H1 (cell line): ENCODE measurements around the gene FANCD2OS. TPM values are rescaled to one million over a fixed set of nuclear protein-coding genes. Genes with fewer than 3 reads are reported as not detected.
"Not testable (repeated sequence)": the region's sequence is repeated elsewhere in the genome, so short reads cannot be mapped to it uniquely, and the experiment has no call there.

Source experiments
- CTCF ChIA-PET: fragments of 300-600 bp; sonication (Branson Sonifier 250); formaldehyde crosslinking; loops from one replicate; lab custom pipeline; 2021; ENCODE audit not compliant: partially characterized antibody; lab: Charles Lee
- POLR2A ChIA-PET: fragments of 300-600 bp; sonication (Branson Sonifier 250); formaldehyde crosslinking; loops from one replicate; lab custom pipeline; 2021; ENCODE audit warnings: inconsistent platforms; ENCODE audit not compliant: partially characterized antibody; lab: Charles Lee
- DNase-seq, 2 experiments: peaks; one replicate each; pipeline versions ENCODE4 v3.0.0 to v3.0.0-alpha.2; 2010 to 2022; ENCODE audit warnings: low spot score in 2 of 2, low read depth in 1 of 2, mixed read lengths in 1 of 2
- FAIRE-seq: peaks from 2 replicates; lab custom pipeline; 2011; peaks lifted over from hg19 to GRCh38; lab: Jason Lieb, UNC
- H2AFZ ChIP-seq: 2 replicates; pipeline ENCODE4 v1.8.1; 2012; ENCODE audit warnings: low read length, inconsistent platforms
- H2AK5ac ChIP-seq: 2 replicates; pipeline ENCODE4 v1.6.1; 2013; ENCODE audit warnings: low read depth, low read length
- H2BK120ac ChIP-seq: replicated peaks from 2 replicates; pipeline ENCODE3; 2013; ENCODE audit warnings: low read depth, low read length, inconsistent platforms
- H2BK12ac ChIP-seq: 2 replicates; pipeline ENCODE4 v1.6.1; 2013; ENCODE audit warnings: low read depth, low read length
- H2BK15ac ChIP-seq: 2 replicates; pipeline ENCODE4 v1.6.1; 2013; ENCODE audit warnings: low read length
- H2BK20ac ChIP-seq: 2 replicates; pipeline ENCODE4 v1.6.1; 2013; ENCODE audit warnings: low read length
- H2BK5ac ChIP-seq: 2 replicates; pipeline ENCODE4 v1.6.1; 2013; ENCODE audit warnings: low read depth, low read length
- H3K14ac ChIP-seq: 2 replicates; pipeline ENCODE4 v1.6.1; 2013; ENCODE audit warnings: inconsistent platforms; ENCODE audit not compliant: insufficient read length
- H3K18ac ChIP-seq: 2 replicates; pipeline ENCODE4 v1.6.1; 2013; ENCODE audit warnings: low read length; ENCODE audit errors: extremely low read depth
- H3K23ac ChIP-seq: 2 replicates; pipeline ENCODE4 v1.6.1; 2013; ENCODE audit warnings: inconsistent platforms; ENCODE audit not compliant: insufficient read length
- H3K23me2 ChIP-seq: 2 replicates; pipeline ENCODE4 v1.6.1; 2013; ENCODE audit warnings: low read depth, low read length
- H3K27ac ChIP-seq: 2 replicates; pipeline ENCODE4 v1.6.1; 2011; ENCODE audit warnings: low read depth, low read length, inconsistent platforms
- H3K27me3 ChIP-seq, 4 experiments: replicated peaks in 1 of 4; 1 replicate in 1 of 4; 2 replicates in 3 of 4; pipeline versions ENCODE4 v1.6.1 to v1.8.1; 2011 to 2013; ENCODE audit warnings: low read length in 3 of 4, mild to moderate bottlenecking in 3 of 4, inconsistent platforms in 2 of 4, mixed read lengths in 2 of 4, moderate library complexity in 1 of 4; ENCODE audit not compliant: control insufficient read depth in 3 of 4, insufficient read depth in 3 of 4; ENCODE audit errors: extremely low read depth in 1 of 4
- H3K36me3 ChIP-seq, 4 experiments: 2 replicates each; pipeline versions ENCODE4 v1.6.1 to v1.8.1; 2011 to 2013; ENCODE audit warnings: mild to moderate bottlenecking in 4 of 4, low read length in 3 of 4, moderate library complexity in 2 of 4, control low read depth in 1 of 4, inconsistent platforms in 1 of 4; ENCODE audit not compliant: insufficient read depth in 4 of 4, control insufficient read depth in 2 of 4
- H3K4ac ChIP-seq: replicated peaks from 2 replicates; pipeline ENCODE3; 2013; ENCODE audit warnings: low read length, low read depth, mixed read lengths, inconsistent platforms; ENCODE audit not compliant: insufficient read length
- H3K4me1 ChIP-seq, 4 experiments: replicated peaks in 1 of 4; 1 replicate in 1 of 4; 2 replicates in 3 of 4; pipeline versions ENCODE4 v1.6.1 to v1.8.1; 2011 to 2013; ENCODE audit warnings: low read length in 3 of 4, inconsistent platforms in 2 of 4, mixed read lengths in 1 of 4; ENCODE audit not compliant: insufficient read depth in 4 of 4, control insufficient read depth in 3 of 4
- H3K4me2 ChIP-seq, 2 experiments: 2 replicates each; pipeline versions ENCODE4 v1.6.1 to v1.8.1; 2011 to 2013; ENCODE audit warnings: low read depth in 2 of 2, low read length in 2 of 2, control low read depth in 1 of 2, inconsistent platforms in 1 of 2, mild to moderate bottlenecking in 1 of 2; ENCODE audit not compliant: insufficient read depth in 1 of 2
- H3K4me3 ChIP-seq, 4 experiments: fragments of 200-600, 300-600 bp in 1 of 4; sonication (generic), shearing (Covaris generic), sonication (Bioruptor Twin) in 1 of 4; 2 replicates each; pipeline versions ENCODE4 v1.5.1 to v1.8.1; 2011 to 2016; ENCODE audit warnings: low read length in 4 of 4, low read depth in 3 of 4, control low read depth in 2 of 4, inconsistent platforms in 2 of 4, mild to moderate bottlenecking in 2 of 4, mixed read lengths in 1 of 4, moderate library complexity in 1 of 4; ENCODE audit not compliant: insufficient read depth in 2 of 4; ENCODE audit errors: extremely low read depth in 1 of 4
- H3K56ac ChIP-seq: replicated peaks from 2 replicates; pipeline ENCODE3; 2013; ENCODE audit warnings: low read depth, mild to moderate bottlenecking, mixed read lengths, low read length, inconsistent platforms; ENCODE audit not compliant: insufficient read length
- H3K79me1 ChIP-seq: 2 replicates; pipeline ENCODE4 v1.6.1; 2013; ENCODE audit warnings: low read depth, low read length, control low read depth
- H3K79me2 ChIP-seq, 2 experiments: 2 replicates each; pipeline versions ENCODE4 v1.6.1 to v1.8.1; 2012 to 2013; ENCODE audit warnings: low read length in 2 of 2, mild to moderate bottlenecking in 2 of 2, inconsistent platforms in 1 of 2; ENCODE audit not compliant: insufficient read depth in 2 of 2, control insufficient read depth in 1 of 2
- H3K9ac ChIP-seq, 4 experiments: replicated peaks in 1 of 4; 1 replicate in 1 of 4; 2 replicates in 3 of 4; pipeline versions ENCODE4 v1.6.1 to v1.8.1; 2011 to 2013; ENCODE audit warnings: low read depth in 3 of 4, low read length in 3 of 4, control low read depth in 2 of 4, mild to moderate bottlenecking in 2 of 4, moderate library complexity in 2 of 4, inconsistent platforms in 1 of 4; ENCODE audit errors: extremely low read depth in 1 of 4
- H3K9me3 ChIP-seq, 2 experiments: 2 replicates each; pipeline versions ENCODE4 v1.6.1 to v1.8.1; 2012 to 2013; ENCODE audit warnings: mild to moderate bottlenecking in 2 of 2, moderate library complexity in 2 of 2, control low read depth in 1 of 2, inconsistent platforms in 1 of 2, low read depth in 1 of 2, low read length in 1 of 2, mixed read lengths in 1 of 2; ENCODE audit not compliant: insufficient read depth in 2 of 2
- H4K20me1 ChIP-seq, 2 experiments: replicated peaks in 1 of 2; 2 replicates each; pipeline versions ENCODE3 to v1.8.1; 2011 to 2013; ENCODE audit warnings: inconsistent platforms in 2 of 2, low read length in 2 of 2, mild to moderate bottlenecking in 1 of 2; ENCODE audit not compliant: insufficient read depth in 2 of 2, control insufficient read depth in 1 of 2
- H4K5ac ChIP-seq: 2 replicates; pipeline ENCODE4 v1.6.1; 2013; ENCODE audit warnings: low read length, low read depth, mixed read lengths, inconsistent platforms; ENCODE audit not compliant: insufficient read length
- H4K8ac ChIP-seq: 2 replicates; pipeline ENCODE4 v1.8.0; 2013; ENCODE audit warnings: mild to moderate bottlenecking, moderate library complexity, low read length, inconsistent platforms; ENCODE audit not compliant: insufficient read depth; ENCODE audit errors: extremely low read depth
- H4K91ac ChIP-seq: replicated peaks from 2 replicates; pipeline ENCODE3; 2013; ENCODE audit warnings: low read length, mixed read lengths, inconsistent platforms; ENCODE audit not compliant: insufficient read length
- WGBS, 2 experiments: shearing (Covaris generic) in 1 of 2; methylation state at CpG; one replicate each; pipeline versions ENCODE4 v1.1.6 to v1.1.7; 2013 to 2015; ENCODE audit warnings: low lambda C conversion rate in 2 of 2, mixed read lengths in 2 of 2, inconsistent platforms in 1 of 2, low coverage in 1 of 2, missing lambda C conversion rate in 1 of 2; ENCODE audit not compliant: insufficient replicate concordance in 2 of 2, insufficient coverage in 1 of 2, insufficient read length in 1 of 2; ENCODE audit errors: extremely low coverage in 1 of 2, missing lambda C conversion rate in 1 of 2; 5-methylcytosine and 5-hydroxymethylcytosine counted together
- polyA plus RNA-seq, 7 experiments: library from polyadenylated mRNA; depleted of rRNA in 3 of 7; stranded (reverse) in 5 of 7; unstranded in 2 of 7; fragments of >200 nt in 5 of 7; fragments of 200-250 nt in 2 of 7; gene quantifications; 1 replicate in 5 of 7; 2 replicates in 1 of 7; 4 replicates in 1 of 7; pipeline versions ENCODE4 v1.2.1 to v1.2.3, GENCODE V29; 2011 to 2013; ENCODE audit warnings: missing spikeins in 2 of 7, mixed read lengths in 2 of 7
- total RNA-seq: library from RNA; stranded (reverse); fragmentation: NEBNext Ultra II Directional; extraction: Animal tissue kit (Norgen Biotek cat#: 25700); gene quantifications from 2 replicates; pipeline ENCODE4 v1.2.1, GENCODE V29; 2021

Gene FANCD2OS
- total and polyA plus RNA-seq, 2 of the 8 experiments (the other 6 are each of a cell fraction or from before 2014, with no cell fraction given) = not detected

DNA sequence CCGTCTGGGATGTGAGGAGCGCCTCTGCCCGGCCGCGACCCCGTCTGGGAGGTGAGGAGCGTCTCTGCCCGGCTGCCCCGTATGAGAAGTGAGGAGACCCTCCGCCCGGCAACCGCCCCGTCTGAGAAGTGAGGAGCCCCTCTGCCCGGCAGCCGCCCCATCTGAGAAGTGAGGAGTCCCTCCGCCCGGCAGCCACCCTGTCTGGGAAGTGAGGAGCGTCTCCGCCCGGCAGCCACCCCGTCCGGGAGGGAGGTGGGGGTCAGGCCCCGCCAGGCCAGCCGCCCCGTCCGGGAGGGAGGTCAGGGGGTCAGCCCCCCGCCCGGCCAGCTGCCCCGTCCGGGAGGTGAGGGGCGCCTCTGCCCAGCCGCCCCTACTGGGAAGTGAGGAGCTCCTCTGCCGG, 38.0 kb downstream of the FANCD2OS start:
- H3K23me2 ChIP-seq, H2AK5ac ChIP-seq, H2AFZ ChIP-seq, H2BK120ac ChIP-seq, H3K14ac ChIP-seq, H3K56ac ChIP-seq, H3K23ac ChIP-seq, H4K5ac ChIP-seq, H4K8ac ChIP-seq, CTCF ChIA-PET, H3K9ac ChIP-seq, H2BK5ac ChIP-seq, H2BK15ac ChIP-seq, H2BK20ac ChIP-seq, H3K4me1 ChIP-seq, DNase-seq, H4K91ac ChIP-seq, H3K79me1 ChIP-seq, POLR2A ChIA-PET, H3K79me2 ChIP-seq, H3K9me3 ChIP-seq, H3K4me2 ChIP-seq, H4K20me1 ChIP-seq, H3K18ac ChIP-seq, H2BK12ac ChIP-seq, H3K4ac ChIP-seq, H3K27me3 ChIP-seq, FAIRE-seq, H3K4me3 ChIP-seq, H3K27ac ChIP-seq: not testable (repeated sequence)
- peaks cover 7 to 61% (median 36%) of the 10 kb centered on the region in 4 experiments for H3K36me3 ChIP-seq
- 90% methylated on average over 4 of the region's 33 CpGs; no CpG with 5 or more reads in 1 of the 2 experiments for WGBS, 2 experiments
